Measurements from ENCODE around the gene RAB17.

Gene RAB17

GRCh38 chr2:237535385-237536082, 55.0 kb downstream of the RAB17 start:
- no peak for DNase-seq (ENCODE audit: low read depth)
- TF ChIP-seq, protein P1, sequence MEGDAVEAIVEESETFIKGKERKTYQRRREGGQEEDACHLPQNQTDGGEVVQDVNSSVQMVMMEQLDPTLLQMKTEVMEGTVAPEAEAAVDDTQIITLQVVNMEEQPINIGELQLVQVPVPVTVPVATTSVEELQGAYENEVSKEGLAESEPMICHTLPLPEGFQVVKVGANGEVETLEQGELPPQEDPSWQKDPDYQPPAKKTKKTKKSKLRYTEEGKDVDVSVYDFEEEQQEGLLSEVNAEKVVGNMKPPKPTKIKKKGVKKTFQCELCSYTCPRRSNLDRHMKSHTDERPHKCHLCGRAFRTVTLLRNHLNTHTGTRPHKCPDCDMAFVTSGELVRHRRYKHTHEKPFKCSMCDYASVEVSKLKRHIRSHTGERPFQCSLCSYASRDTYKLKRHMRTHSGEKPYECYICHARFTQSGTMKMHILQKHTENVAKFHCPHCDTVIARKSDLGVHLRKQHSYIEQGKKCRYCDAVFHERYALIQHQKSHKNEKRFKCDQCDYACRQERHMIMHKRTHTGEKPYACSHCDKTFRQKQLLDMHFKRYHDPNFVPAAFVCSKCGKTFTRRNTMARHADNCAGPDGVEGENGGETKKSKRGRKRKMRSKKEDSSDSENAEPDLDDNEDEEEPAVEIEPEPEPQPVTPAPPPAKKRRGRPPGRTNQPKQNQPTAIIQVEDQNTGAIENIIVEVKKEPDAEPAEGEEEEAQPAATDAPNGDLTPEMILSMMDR (IDR thresholded peaks at IDR 0.05; ENCODE audit: low read length, missing control alignments) = no peak
- no peak overlapping the region for H3K4me3 ChIP-seq (replicated peaks; ENCODE audit: low read depth, low read length)

GRCh38 chr2:237534380-237534779, 56.2 kb downstream of the RAB17 start:
- no peak for DNase-seq (ENCODE audit: low read depth)
- TF ChIP-seq, protein P1 (IDR thresholded peaks at IDR 0.05; ENCODE audit: low read length, missing control alignments) = no peak
- H3K4me3 ChIP-seq (replicated peaks; ENCODE audit: low read depth, low read length) = no peak overlapping the region

DNA sequence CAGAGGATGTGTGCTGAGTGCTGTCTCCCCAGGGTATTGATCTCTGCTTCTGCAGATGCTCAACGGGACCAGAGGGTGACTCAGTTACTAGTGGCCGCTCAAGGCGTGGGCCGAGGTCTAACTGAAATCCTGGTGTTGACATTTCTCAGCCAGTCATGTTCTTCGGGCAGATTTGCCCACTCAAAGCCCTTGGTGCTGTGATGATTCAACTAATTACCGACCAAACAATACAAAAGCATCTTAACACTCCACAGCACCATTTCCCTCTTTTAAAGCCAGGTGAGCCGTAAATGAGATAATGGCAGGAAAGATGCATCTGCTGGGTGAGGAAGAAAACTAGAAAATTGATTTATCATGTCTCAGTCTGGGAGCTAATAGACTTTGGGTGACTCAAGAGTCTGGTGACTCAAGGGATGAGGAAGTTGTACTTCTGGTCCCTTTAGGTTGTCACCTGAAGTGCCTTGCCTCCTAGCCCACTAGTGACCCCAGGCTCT, 56.8 kb downstream of the RAB17 start:
- no peak overlapping the region for H3K4me3 ChIP-seq (replicated peaks; ENCODE audit: low read depth, low read length)
- DNase-seq (ENCODE audit: low read depth) = no peak
- TF ChIP-seq, protein P1 (IDR thresholded peaks at IDR 0.05; ENCODE audit: low read length, missing control alignments) = no peak

- TF ChIP-seq, protein P1 (IDR thresholded peaks at IDR 0.05; ENCODE audit: low read length, missing control alignments) = no peak
- no peak for DNase-seq (ENCODE audit: low read depth)
- no peak overlapping the region for H3K4me3 ChIP-seq (replicated peaks; ENCODE audit: low read depth, low read length)
Observed at GRCh38 chr2:237532160-237532559, 58.4 kb downstream of the RAB17 start.

DNA sequence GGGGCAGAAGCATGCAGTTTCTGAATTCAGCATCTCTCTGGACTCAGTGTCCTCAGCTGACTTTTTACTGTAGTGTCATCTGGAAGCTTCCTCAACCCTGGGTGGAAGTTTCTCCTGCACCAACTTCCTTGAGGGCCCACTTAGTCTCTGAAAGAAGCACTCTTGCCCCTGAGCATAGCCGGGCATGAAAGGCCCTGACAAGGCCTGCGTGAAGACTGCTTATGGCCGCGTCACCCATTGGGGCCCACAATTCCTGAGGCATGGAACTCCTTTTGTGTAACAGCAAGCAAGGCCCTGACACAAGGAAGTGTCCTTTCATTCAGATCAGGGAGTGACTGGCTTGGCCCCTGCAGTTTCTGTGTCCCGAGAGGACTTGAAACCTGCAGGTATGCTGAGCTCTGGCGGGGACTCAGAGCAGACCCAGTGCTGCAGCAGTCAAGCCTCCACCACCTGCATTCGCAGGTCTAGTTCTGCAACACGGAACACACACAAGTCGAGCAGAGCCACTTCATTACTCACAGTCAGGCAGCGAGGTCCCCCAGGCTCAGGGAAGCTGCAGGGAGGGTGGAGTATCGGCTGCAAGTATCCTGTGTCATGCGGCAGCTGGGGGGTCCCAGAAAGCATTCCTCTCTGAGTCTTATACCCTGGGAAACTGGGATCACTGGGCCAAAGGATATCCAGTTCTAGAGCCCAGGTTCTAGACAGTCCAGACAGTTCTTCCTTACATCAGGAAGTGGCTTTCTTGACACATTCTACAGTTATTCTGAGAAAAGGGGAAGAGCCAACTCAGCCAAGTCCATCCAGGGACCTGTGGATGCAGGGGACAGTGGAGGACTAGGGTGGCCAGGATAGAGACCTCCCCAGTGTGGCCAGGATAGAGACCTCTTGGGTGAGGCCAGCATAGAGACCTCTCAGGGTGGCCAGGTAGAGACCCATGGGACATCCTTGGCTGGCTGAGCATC, 59.8 kb downstream of the RAB17 start:
- H3K4me3 ChIP-seq (replicated peaks; ENCODE audit: low read depth, low read length) = no peak overlapping the region
- DNase-seq (ENCODE audit: low read depth) = no peak
- TF ChIP-seq, protein P1 (IDR thresholded peaks at IDR 0.05; ENCODE audit: low read length, missing control alignments) = no peak

DNA sequence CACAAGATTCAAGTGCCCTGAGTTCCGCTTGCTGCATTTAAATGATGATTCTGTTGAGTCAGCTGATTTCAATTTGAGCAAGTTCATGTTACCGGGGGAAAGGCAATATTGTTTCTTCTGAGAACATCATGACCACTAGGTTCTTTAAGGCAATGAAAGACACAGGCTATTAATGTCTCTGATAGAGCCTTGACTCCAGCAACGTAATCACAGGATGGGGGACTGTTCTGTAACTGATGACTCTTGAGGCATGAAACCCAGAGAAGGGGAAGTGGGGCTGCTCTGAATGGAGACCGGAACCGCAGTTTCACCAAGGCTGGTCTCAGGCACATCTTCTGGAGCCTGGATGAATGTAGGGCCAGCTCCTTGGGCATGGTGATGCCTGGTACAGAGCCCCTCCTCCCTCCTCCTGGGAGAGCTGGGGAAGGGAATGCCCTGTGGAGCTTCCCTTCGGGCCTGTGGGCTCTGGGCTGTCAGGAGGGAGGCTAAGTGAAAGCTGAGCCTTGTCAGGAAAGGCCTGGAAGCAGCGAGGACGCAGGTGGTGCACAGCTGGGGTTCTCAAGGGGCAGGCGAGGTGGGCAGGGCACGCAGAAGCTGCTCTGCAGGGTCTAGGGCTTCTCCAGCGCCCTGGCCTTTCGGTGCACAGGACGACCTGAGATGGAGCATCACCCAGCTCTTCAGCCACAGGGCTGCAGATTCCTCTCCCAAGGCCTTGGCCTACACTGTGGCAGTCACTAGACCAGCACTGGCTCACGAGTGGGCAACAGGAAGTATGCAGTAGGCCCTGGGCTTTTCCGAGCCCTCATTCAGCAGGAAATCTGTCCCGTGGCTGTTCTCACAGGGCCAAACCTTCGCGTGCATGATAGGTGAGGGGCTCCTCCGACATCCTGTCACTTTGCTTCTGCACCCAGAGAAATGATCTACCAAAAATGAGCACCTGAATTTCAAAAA, 60.8 kb downstream of the RAB17 start:
- no peak for DNase-seq (ENCODE audit: low read depth)
- H3K4me3 ChIP-seq (replicated peaks; ENCODE audit: low read depth, low read length) = no peak overlapping the region
- TF ChIP-seq, protein P1 (IDR thresholded peaks at IDR 0.05; ENCODE audit: low read length, missing control alignments) = no peak
